ENCODE measurements around the gene CDH4. TPM values are rescaled to one million over a fixed set of nuclear protein-coding genes. Genes with fewer than 3 reads are reported as not detected.
"Not testable (repeated sequence)": the region's sequence is repeated elsewhere in the genome, so short reads cannot be mapped to it uniquely, and the experiment has no call there.

The CDH4 gene
- total and polyA plus RNA-seq, 9 of the 15 experiments (the other 6 are each of a cell fraction or from before 2014, with no cell fraction given) = 0.04 TPM; not detected in 8

DNA sequence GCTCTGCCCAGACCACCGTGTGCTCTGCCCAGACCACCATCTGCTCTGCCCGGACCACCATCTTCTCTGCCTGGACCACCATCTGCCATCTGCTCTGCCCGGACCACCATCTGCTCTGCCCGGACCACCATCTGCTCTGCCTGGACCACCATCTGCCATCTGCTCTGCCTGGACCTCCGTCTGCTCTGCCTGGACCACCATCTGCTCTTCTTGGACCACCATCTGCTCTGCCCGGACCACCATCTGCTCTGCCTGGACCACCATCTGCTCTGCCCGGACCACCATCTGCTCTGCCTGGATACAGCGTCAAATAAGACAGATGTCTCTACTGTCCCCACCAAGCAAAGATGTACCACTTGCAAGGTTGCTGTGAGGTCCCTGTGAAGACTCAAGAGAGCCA lies 154.7 kb downstream of the CDH4 start:
- H3K4me1 ChIP-seq (replicated peaks in 1 of 2; ENCODE audit: control insufficient read depth in 2 of 2, insufficient read depth in 2 of 2, low read length in 2 of 2); H3K9me1 ChIP-seq (ENCODE audit: control insufficient read depth, insufficient read depth, low read length); in situ Hi-C loops (cut with MboI); H3K36me3 ChIP-seq (ENCODE audit: control insufficient read depth, insufficient read depth, low read length); H3K4me3 ChIP-seq; H4K20me1 ChIP-seq (replicated peaks; ENCODE audit: control insufficient read depth, insufficient read depth, low read length); ATAC-seq; CTCF ChIA-PET (ENCODE audit: low intra/inter-chr PET ratio); H3K4me2 ChIP-seq (ENCODE audit: insufficient read depth, low read length); H3K79me2 ChIP-seq (ENCODE audit: control insufficient read depth, insufficient read depth, low read length); BruUV-seq (replicated peaks); FAIRE-seq; intact Hi-C loops (cut with micrococcal nuclease); H3K27me3 ChIP-seq (ENCODE audit: control insufficient read depth in 2 of 2, insufficient read depth in 2 of 2, low read length in 2 of 2); H3K9me3 ChIP-seq (replicated peaks; ENCODE audit: control insufficient read depth, insufficient read depth, low read depth, low read length); POLR2A ChIA-PET; DNase-seq (ENCODE audit: extremely low read depth in 1 of 4, low spot score in 3 of 4); H3K9ac ChIP-seq (ENCODE audit: insufficient read depth in 1 of 2, low read depth in 2 of 2, low read length in 2 of 2); H2AFZ ChIP-seq (ENCODE audit: low read depth, low read length); H3K27ac ChIP-seq (ENCODE audit: extremely low read depth, low read depth, low read length): not testable (repeated sequence)
- 0% methylated on average over 7 of the region's 8 CpGs for WGBS (ENCODE audit: insufficient coverage, low coverage, missing lambda C conversion rate)

DNA sequence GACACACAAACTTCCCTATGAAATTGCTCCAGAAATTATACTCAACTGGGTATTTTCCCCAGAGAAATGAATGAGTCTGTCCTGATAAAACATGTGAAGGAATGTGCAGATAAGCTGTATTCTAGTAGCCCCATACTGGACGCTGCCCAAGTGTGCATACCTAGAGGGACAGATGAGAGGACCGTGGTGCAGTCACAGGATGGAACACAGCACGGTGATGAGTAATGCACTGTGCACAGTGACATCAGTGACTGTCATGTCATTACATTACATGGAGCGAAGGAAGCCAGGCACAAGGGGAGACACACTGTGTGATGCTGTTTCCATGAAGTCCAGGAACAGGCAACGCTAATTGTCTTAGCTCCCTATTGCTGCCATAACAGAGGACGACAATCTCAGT lies 155.5 kb downstream of the CDH4 start:
- no peak overlapping the region for H3K9ac ChIP-seq (ENCODE audit: insufficient read depth in 1 of 2, low read depth in 2 of 2, low read length in 2 of 2)
- FAIRE-seq (no peak), ATAC-seq (no peak), DNase-seq (ENCODE audit: extremely low read depth in 1 of 4, low spot score in 3 of 4) (no peak)
- H3K27me3 ChIP-seq (ENCODE audit: control insufficient read depth in 2 of 2, insufficient read depth in 2 of 2, low read length in 2 of 2) = no peaks in the 10 kb centered on the region; a peak in 1 of 5 replicates
- BruUV-seq (replicated peaks) = no TSS peak
- H3K79me2 ChIP-seq (ENCODE audit: control insufficient read depth, insufficient read depth, low read length) = no peaks in the 10 kb centered on the region
- no peaks in the 10 kb centered on the region for H3K9me3 ChIP-seq (replicated peaks; ENCODE audit: control insufficient read depth, insufficient read depth, low read depth, low read length)
- H3K9me1 ChIP-seq (ENCODE audit: control insufficient read depth, insufficient read depth, low read length) = no peaks in the 10 kb centered on the region
- 2% methylated on average over 6 of the region's 6 CpGs for WGBS (ENCODE audit: insufficient coverage, low coverage, missing lambda C conversion rate)
- H3K36me3 ChIP-seq (ENCODE audit: control insufficient read depth, insufficient read depth, low read length) = no peaks in the 10 kb centered on the region
- POLR2A ChIA-PET = interaction anchor here (0.6 kb wide), 1 partner anchor 221 kb away, joined by 3 read pairs; no protein-coding TSS in a partner anchor
- intact Hi-C loops (cut with micrococcal nuclease) = no loop called here
- 0 out of 2 replicates have a peak, but pooled peaks cover 6% of the 10 kb centered on the region for H4K20me1 ChIP-seq (replicated peaks; ENCODE audit: control insufficient read depth, insufficient read depth, low read length)
- no peaks in the 10 kb centered on the region for H3K4me1 ChIP-seq (replicated peaks in 1 of 2; ENCODE audit: control insufficient read depth in 2 of 2, insufficient read depth in 2 of 2, low read length in 2 of 2)
- no peak overlapping the region for H2AFZ ChIP-seq (ENCODE audit: low read depth, low read length)
- no peak overlapping the region for H3K4me3 ChIP-seq
- CTCF ChIA-PET (ENCODE audit: low intra/inter-chr PET ratio) = no interaction called here
- H3K4me2 ChIP-seq (ENCODE audit: insufficient read depth, low read length) = no peak overlapping the region
- H3K27ac ChIP-seq (ENCODE audit: extremely low read depth, low read depth, low read length) = no peak overlapping the region
- in situ Hi-C loops (cut with MboI) = no loop called here
- TF ChIP-seq, protein P1, sequence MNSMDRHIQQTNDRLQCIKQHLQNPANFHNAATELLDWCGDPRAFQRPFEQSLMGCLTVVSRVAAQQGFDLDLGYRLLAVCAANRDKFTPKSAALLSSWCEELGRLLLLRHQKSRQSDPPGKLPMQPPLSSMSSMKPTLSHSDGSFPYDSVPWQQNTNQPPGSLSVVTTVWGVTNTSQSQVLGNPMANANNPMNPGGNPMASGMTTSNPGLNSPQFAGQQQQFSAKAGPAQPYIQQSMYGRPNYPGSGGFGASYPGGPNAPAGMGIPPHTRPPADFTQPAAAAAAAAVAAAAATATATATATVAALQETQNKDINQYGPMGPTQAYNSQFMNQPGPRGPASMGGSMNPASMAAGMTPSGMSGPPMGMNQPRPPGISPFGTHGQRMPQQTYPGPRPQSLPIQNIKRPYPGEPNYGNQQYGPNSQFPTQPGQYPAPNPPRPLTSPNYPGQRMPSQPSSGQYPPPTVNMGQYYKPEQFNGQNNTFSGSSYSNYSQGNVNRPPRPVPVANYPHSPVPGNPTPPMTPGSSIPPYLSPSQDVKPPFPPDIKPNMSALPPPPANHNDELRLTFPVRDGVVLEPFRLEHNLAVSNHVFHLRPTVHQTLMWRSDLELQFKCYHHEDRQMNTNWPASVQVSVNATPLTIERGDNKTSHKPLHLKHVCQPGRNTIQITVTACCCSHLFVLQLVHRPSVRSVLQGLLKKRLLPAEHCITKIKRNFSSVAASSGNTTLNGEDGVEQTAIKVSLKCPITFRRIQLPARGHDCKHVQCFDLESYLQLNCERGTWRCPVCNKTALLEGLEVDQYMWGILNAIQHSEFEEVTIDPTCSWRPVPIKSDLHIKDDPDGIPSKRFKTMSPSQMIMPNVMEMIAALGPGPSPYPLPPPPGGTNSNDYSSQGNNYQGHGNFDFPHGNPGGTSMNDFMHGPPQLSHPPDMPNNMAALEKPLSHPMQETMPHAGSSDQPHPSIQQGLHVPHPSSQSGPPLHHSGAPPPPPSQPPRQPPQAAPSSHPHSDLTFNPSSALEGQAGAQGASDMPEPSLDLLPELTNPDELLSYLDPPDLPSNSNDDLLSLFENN (IDR thresholded peaks at IDR 0.05; ENCODE audit: low read depth in 2 of 2, low read length in 2 of 2) = no peak
- TF ChIP-seq DACH1 (IDR thresholded peaks at IDR 0.05; ENCODE audit: partially characterized antibody) (no peak), ETS2 (tag; IDR thresholded peaks at IDR 0.05; ENCODE audit: borderline replicate concordance, poor library complexity, severe bottlenecking) (no peak), CBX5 (IDR thresholded peaks at IDR 0.05; ENCODE audit: borderline replicate concordance, low read depth) (no peak), ZNF384 (IDR thresholded peaks at IDR 0.05; ENCODE audit: low read depth, low read length) (no peak), ZNF143 (CRISPR knock-in tag; IDR thresholded peaks at IDR 0.05) (no peak), LARP7 (IDR thresholded peaks at IDR 0.05) (no peak), ZNF717 (CRISPR knock-in tag; IDR thresholded peaks at IDR 0.05) (no peak)
- TF ChIP-seq, protein P2, sequence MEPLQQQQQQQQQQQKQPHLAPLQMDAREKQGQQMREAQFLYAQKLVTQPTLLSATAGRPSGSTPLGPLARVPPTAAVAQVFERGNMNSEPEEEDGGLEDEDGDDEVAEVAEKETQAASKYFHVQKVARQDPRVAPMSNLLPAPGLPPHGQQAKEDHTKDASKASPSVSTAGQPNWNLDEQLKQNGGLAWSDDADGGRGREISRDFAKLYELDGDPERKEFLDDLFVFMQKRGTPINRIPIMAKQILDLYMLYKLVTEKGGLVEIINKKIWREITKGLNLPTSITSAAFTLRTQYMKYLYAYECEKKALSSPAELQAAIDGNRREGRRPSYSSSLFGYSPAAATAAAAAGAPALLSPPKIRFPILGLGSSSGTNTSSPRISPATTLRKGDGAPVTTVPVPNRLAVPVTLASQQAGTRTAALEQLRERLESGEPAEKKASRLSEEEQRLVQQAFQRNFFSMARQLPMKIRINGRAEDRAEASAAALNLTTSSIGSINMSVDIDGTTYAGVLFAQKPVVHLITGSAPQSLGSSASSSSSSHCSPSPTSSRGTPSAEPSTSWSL (CRISPR knock-in tag; IDR thresholded peaks at IDR 0.05; ENCODE audit: borderline replicate concordance) = no peak
- TF ChIP-seq, protein P3, sequence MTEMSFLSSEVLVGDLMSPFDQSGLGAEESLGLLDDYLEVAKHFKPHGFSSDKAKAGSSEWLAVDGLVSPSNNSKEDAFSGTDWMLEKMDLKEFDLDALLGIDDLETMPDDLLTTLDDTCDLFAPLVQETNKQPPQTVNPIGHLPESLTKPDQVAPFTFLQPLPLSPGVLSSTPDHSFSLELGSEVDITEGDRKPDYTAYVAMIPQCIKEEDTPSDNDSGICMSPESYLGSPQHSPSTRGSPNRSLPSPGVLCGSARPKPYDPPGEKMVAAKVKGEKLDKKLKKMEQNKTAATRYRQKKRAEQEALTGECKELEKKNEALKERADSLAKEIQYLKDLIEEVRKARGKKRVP (CRISPR knock-in tag; IDR thresholded peaks at IDR 0.05) = no peak
